IMR-90 (cell line): ENCODE results near the gene CDNF. TPM values are rescaled to one million over a fixed set of nuclear protein-coding genes. Genes with fewer than 3 reads are reported as not detected.

Source experiments
- ATAC-seq: fragments of 200-7000 bp; cut with Tn5 transposase; 2 replicates; pipeline ENCODE4 v1.9.1; 2020; ENCODE audit warnings: low read depth, mild to moderate bottlenecking, moderate library complexity
- BruUV-seq: library from RNA; stranded (reverse); fragments of 400-500 nt; replicated peaks from 2 replicates; lab custom pipeline; 2021; lab: Mats Ljungman, UMichigan
- CTCF ChIA-PET: fragments of 300-600 bp; formaldehyde crosslinking; extraction: SDS; loops from one replicate; lab custom pipeline; 2021; ENCODE audit warnings: antibody characterized with exemption; lab: Yijun Ruan, JAX
- POLR2A ChIA-PET: fragments of 300-600 bp; sonication (Branson Sonifier 250); formaldehyde crosslinking; loops from one replicate; lab custom pipeline; 2022; ENCODE audit warnings: antibody characterized with exemption; ENCODE audit not compliant: unreplicated experiment; lab: Charles Lee
- DNase-seq: peaks from one replicate; pipeline ENCODE4 v3.0.0; 2013
- H2AFZ ChIP-seq: replicated peaks from 2 replicates; pipeline ENCODE3; 2013; ENCODE audit warnings: low read length, mild to moderate bottlenecking; ENCODE audit not compliant: poor library complexity
- H2AK5ac ChIP-seq: 2 replicates; pipeline ENCODE4 v1.6.1; 2013; ENCODE audit warnings: low read depth, low read length, inconsistent platforms
- H2AK9ac ChIP-seq: replicated peaks from 2 replicates; pipeline ENCODE3; 2013; ENCODE audit warnings: mild to moderate bottlenecking, low read depth, low read length, moderate library complexity; ENCODE audit not compliant: poor library complexity
- H2BK120ac ChIP-seq: 2 replicates; pipeline ENCODE4 v1.6.1; 2013; ENCODE audit warnings: low read depth, low read length, inconsistent platforms
- H2BK15ac ChIP-seq: 3 replicates; pipeline ENCODE4 v1.6.1; 2013; ENCODE audit warnings: low read depth, low read length, inconsistent platforms
- H2BK20ac ChIP-seq: 2 replicates; pipeline ENCODE4 v1.6.1; 2013; ENCODE audit warnings: low read depth, mild to moderate bottlenecking, inconsistent platforms, low read length, moderate library complexity
- H2BK5ac ChIP-seq: 2 replicates; pipeline ENCODE4 v1.6.1; 2013; ENCODE audit warnings: mild to moderate bottlenecking, low read depth, low read length, inconsistent platforms; ENCODE audit not compliant: poor library complexity, severe bottlenecking
- H3K14ac ChIP-seq: replicated peaks from 2 replicates; pipeline ENCODE4 v1.6.1; 2013; ENCODE audit warnings: low read depth, low read length, inconsistent platforms
- H3K18ac ChIP-seq: 2 replicates; pipeline ENCODE4 v1.6.1; 2013; ENCODE audit warnings: low read depth, low read length, control low read depth
- H3K23ac ChIP-seq: 2 replicates; pipeline ENCODE4 v1.6.1; 2013; ENCODE audit warnings: low read depth, low read length, inconsistent platforms
- H3K27ac ChIP-seq: 2 replicates; pipeline ENCODE4 v1.5.1; 2013; ENCODE audit warnings: mild to moderate bottlenecking, control low read depth, low read length; ENCODE audit not compliant: insufficient read depth
- H3K27me3 ChIP-seq: 2 replicates; pipeline ENCODE4 v1.6.1; 2013; ENCODE audit warnings: low read length; ENCODE audit not compliant: control insufficient read depth, insufficient read depth
- H3K36me3 ChIP-seq: 2 replicates; pipeline ENCODE4 v1.6.1; 2013; ENCODE audit warnings: low read length, mixed read lengths; ENCODE audit not compliant: control insufficient read depth, insufficient read depth
- H3K4ac ChIP-seq: 2 replicates; pipeline ENCODE4 v1.6.1; 2013; ENCODE audit warnings: low read depth, low read length, inconsistent platforms
- H3K4me1 ChIP-seq: 2 replicates; pipeline ENCODE4 v1.6.1; 2013; ENCODE audit warnings: low read length, mixed read lengths; ENCODE audit not compliant: control insufficient read depth, insufficient read depth
- H3K4me2 ChIP-seq: 2 replicates; pipeline ENCODE4 v1.6.1; 2013; ENCODE audit warnings: low read depth, mild to moderate bottlenecking, control low read depth, low read length, moderate library complexity
- H3K4me3 ChIP-seq: 2 replicates; pipeline ENCODE4 v1.5.1; 2013; ENCODE audit warnings: low read depth, mild to moderate bottlenecking, control low read depth, low read length, moderate library complexity; ENCODE audit not compliant: insufficient read depth
- H3K56ac ChIP-seq: 2 replicates; pipeline ENCODE4 v1.6.1; 2013; ENCODE audit warnings: low read length, inconsistent platforms; ENCODE audit not compliant: insufficient read depth; ENCODE audit errors: extremely low read depth
- H3K79me1 ChIP-seq, 2 experiments: 2 replicates each; pipeline ENCODE4 v1.6.1; 2013; ENCODE audit warnings: low read length in 2 of 2, inconsistent platforms in 1 of 2, low read depth in 1 of 2
- H3K9ac ChIP-seq: 2 replicates; pipeline ENCODE4 v1.6.1; 2013; ENCODE audit warnings: low read depth, low read length, control low read depth
- H3K9me1 ChIP-seq: 2 replicates; pipeline ENCODE4 v1.6.1; 2013; ENCODE audit warnings: low read length, inconsistent platforms; ENCODE audit not compliant: insufficient read depth
- H3K9me3 ChIP-seq: 2 replicates; pipeline ENCODE4 v1.6.1; 2013; ENCODE audit warnings: low read length; ENCODE audit not compliant: control insufficient read depth, insufficient read depth
- H4K20me1 ChIP-seq: 2 replicates; pipeline ENCODE4 v1.6.1; 2013; ENCODE audit warnings: low read length, inconsistent platforms; ENCODE audit not compliant: insufficient read depth
- H4K5ac ChIP-seq: 2 replicates; pipeline ENCODE4 v1.6.1; 2013; ENCODE audit warnings: mild to moderate bottlenecking, low read depth, low read length, control low read depth
- H4K8ac ChIP-seq, 2 experiments: 2 replicates each; pipeline ENCODE4 v1.6.1; 2013; ENCODE audit warnings: low read depth in 2 of 2, low read length in 2 of 2, control low read depth in 1 of 2, inconsistent platforms in 1 of 2
- H4K91ac ChIP-seq: 2 replicates; pipeline ENCODE4 v1.6.1; 2013; ENCODE audit warnings: low read depth, low read length, inconsistent platforms; ENCODE audit not compliant: insufficient read depth
- BHLHE40 ChIP-seq: fragments of 150-350 bp; IDR thresholded peaks from 2 replicates; pipeline ENCODE4 v1.6.1; 2016; ENCODE audit warnings: mild to moderate bottlenecking, low read depth, low read length
- CEBPB ChIP-seq: IDR thresholded peaks from 2 replicates; pipeline ENCODE4 v1.6.1; 2012; ENCODE audit warnings: low read depth, low read length, improper control_type of control experiment
- CHD1 ChIP-seq: IDR thresholded peaks from 2 replicates; pipeline ENCODE4 v1.6.1; 2012; ENCODE audit warnings: low read depth, low read length, improper control_type of control experiment
- FOS ChIP-seq: fragments of 150-350 bp; IDR thresholded peaks from 2 replicates; pipeline ENCODE4 v1.6.1; 2016; ENCODE audit warnings: low read depth, low read length
- MAFK ChIP-seq: IDR thresholded peaks from 2 replicates; pipeline ENCODE4 v1.6.1; 2012; ENCODE audit warnings: low read depth, low read length, improper control_type of control experiment
- MAZ ChIP-seq: IDR thresholded peaks from 2 replicates; pipeline ENCODE4 v1.6.1; 2012; ENCODE audit warnings: low read depth, mild to moderate bottlenecking, low read length, improper control_type of control experiment, moderate library complexity, borderline replicate concordance
- MXI1 ChIP-seq: IDR thresholded peaks from 2 replicates; pipeline ENCODE4 v1.6.1; 2012; ENCODE audit warnings: low read depth, mild to moderate bottlenecking, low read length, moderate library complexity, borderline replicate concordance
- NFE2L2 ChIP-seq: fragments of 150-350 bp; IDR thresholded peaks from 2 replicates; pipeline ENCODE4 v1.6.1; 2016; ENCODE audit warnings: low read depth, mild to moderate bottlenecking, low read length
- POLR2A ChIP-seq: IDR thresholded peaks from 2 replicates; pipeline ENCODE4 v1.6.1; 2012; ENCODE audit warnings: mild to moderate bottlenecking, low read depth, low read length
- RAD21 ChIP-seq: IDR thresholded peaks from 2 replicates; pipeline ENCODE4 v1.6.1; 2012; ENCODE audit warnings: low read length, improper control_type of control experiment
- RCOR1 ChIP-seq: IDR thresholded peaks from 2 replicates; pipeline ENCODE4 v1.6.1; 2012; ENCODE audit warnings: mild to moderate bottlenecking, low read length, improper control_type of control experiment; ENCODE audit not compliant: insufficient replicate concordance
- RFX5 ChIP-seq: IDR thresholded peaks from 2 replicates; pipeline ENCODE4 v1.8.0; 2012; ENCODE audit warnings: low read depth, mild to moderate bottlenecking, low read length, moderate library complexity
- SMC3 ChIP-seq: fragments of 150-350 bp; IDR thresholded peaks from 2 replicates; pipeline ENCODE4 v1.6.1; 2016; ENCODE audit warnings: low read depth, mild to moderate bottlenecking, antibody characterized with exemption, low read length, moderate library complexity
- WGBS, 2 experiments: methylation state at CpG; one replicate each; pipeline versions ENCODE4 v1.1.5 to v1.1.7; 2013; ENCODE audit warnings: missing lambda C conversion rate in 2 of 2; ENCODE audit not compliant: insufficient read length in 1 of 2; ENCODE audit errors: extremely low coverage in 2 of 2; 5-methylcytosine and 5-hydroxymethylcytosine counted together
- dilution Hi-C: fragments of 300-500 bp; cut with HindIII; formaldehyde crosslinking; loops from one replicate; pipeline ENCODE4 v1.14.3; 2018; ENCODE audit warnings: low sequenced_read_pairs; ENCODE audit not compliant: unreplicated experiment
- in situ Hi-C: fragments of 300-500 bp; cut with MboI; formaldehyde crosslinking; loops from 3 replicates; pipeline ENCODE4 v1.14.3; 2019; ENCODE audit warnings: low sequenced_read_pairs, inconsistent platforms, mixed read lengths
- intact Hi-C: fragments of 100-400 bp; cut with micrococcal nuclease; formaldehyde crosslinking; loops from 2 replicates; pipeline ENCODE4 v1.10.0; 2022
- polyA plus RNA-seq, 3 experiments: library from polyadenylated mRNA; depleted of rRNA; stranded (reverse); fragments of >200 nt; gene quantifications; 2 replicates each; pipeline ENCODE4 v1.2.3, GENCODE V29; 2012; ENCODE audit warnings: low replicate concordance in 1 of 3
- total RNA-seq: library from RNA; depleted of rRNA; stranded (reverse); fragments of >200 nt; gene quantifications from 2 replicates; pipeline ENCODE4 v1.2.3, GENCODE V29; 2012
- TF ChIP-seq, protein P1 (sequence below): fragments of 150-350 bp; IDR thresholded peaks from 2 replicates; pipeline ENCODE4 v1.6.1; 2016; ENCODE audit warnings: low read depth, mild to moderate bottlenecking, low read length, moderate library complexity, borderline replicate concordance
- TF ChIP-seq, protein P2 (sequence below): fragments of 150-350 bp; IDR thresholded peaks from 2 replicates; pipeline ENCODE4 v1.6.1; 2017; ENCODE audit warnings: mild to moderate bottlenecking, antibody characterized with exemption, low read length, low read depth
- TF ChIP-seq, protein P3 (sequence below): conservative IDR thresholded peaks from 2 replicates; pipeline ENCODE4 v1.5.1; 2012; ENCODE audit warnings: mild to moderate bottlenecking, low read depth, low read length, improper control_type of control experiment

The CDNF gene
- total and polyA plus RNA-seq, 2 of the 4 experiments (the other 2 are of a cell fraction): 0.72 to 1.3 TPM

DNA sequence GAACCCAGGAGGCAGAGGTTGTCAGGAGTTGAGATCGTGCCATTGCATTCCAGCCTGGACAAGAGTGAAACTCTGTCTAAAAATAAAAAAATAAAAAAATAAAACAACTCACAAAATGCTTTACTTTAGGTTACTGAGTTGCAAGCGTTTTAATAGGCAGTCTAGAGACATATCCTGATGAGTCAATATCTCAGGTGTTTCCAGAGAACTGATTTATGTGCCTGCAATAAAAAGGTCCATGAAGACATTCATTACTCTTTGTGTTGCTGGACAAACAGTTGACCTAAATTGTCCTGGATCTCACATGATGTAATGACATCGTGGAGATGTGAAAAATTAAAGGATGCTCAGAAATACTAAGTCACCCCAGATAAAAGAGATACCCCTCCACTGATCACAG, 31.5 kb downstream of the CDNF start:
- H3K27me3 ChIP-seq: peaks cover 8% of the 10 kb centered on the region
- H3K9me1 ChIP-seq: no peaks in the 10 kb centered on the region
- in situ Hi-C loops (loop anchor here (25.0 kb wide), 1 partner anchor 619 kb away; no protein-coding TSS in a partner anchor), intact Hi-C loops (no loop called here), dilution Hi-C loops (no loop called here)
- no peaks in the 10 kb centered on the region for H4K20me1 ChIP-seq
- no peak overlapping the region for H2AFZ ChIP-seq
- no peak overlapping the region for H2BK15ac ChIP-seq
- no peak overlapping the region for H4K8ac ChIP-seq
- no peak overlapping the region for H3K4me3 ChIP-seq
- BruUV-seq: no TSS peak
- H2BK120ac ChIP-seq: no peak overlapping the region
- H3K9me3 ChIP-seq: no peaks in the 10 kb centered on the region
- no peak overlapping the region for H2BK20ac ChIP-seq
- H3K23ac ChIP-seq: no peak overlapping the region
- H2AK5ac ChIP-seq: no peak overlapping the region
- DNase-seq (no peak), ATAC-seq (no peak)
- no peaks in the 10 kb centered on the region for H3K79me1 ChIP-seq
- no peak overlapping the region for H2BK5ac ChIP-seq
- H3K4me2 ChIP-seq: no peak overlapping the region
- ChIA-PET POLR2A (no interaction called here), CTCF (no interaction called here)
- no peak overlapping the region for H2AK9ac ChIP-seq
- no CpG with 5 or more reads among the region's 3 CpGs for WGBS, 2 experiments
- no peak overlapping the region for H3K9ac ChIP-seq
- no peaks in the 10 kb centered on the region for H3K4me1 ChIP-seq
- no peak overlapping the region for H3K14ac ChIP-seq
- no peak overlapping the region for H3K18ac ChIP-seq
- H4K5ac ChIP-seq: no peak overlapping the region
- H4K91ac ChIP-seq: no peak overlapping the region
- H3K4ac ChIP-seq: no peak overlapping the region
- H3K56ac ChIP-seq: no peak overlapping the region
- no peak overlapping the region for H3K27ac ChIP-seq
- no peaks in the 10 kb centered on the region for H3K36me3 ChIP-seq
- TF ChIP-seq, protein P1, sequence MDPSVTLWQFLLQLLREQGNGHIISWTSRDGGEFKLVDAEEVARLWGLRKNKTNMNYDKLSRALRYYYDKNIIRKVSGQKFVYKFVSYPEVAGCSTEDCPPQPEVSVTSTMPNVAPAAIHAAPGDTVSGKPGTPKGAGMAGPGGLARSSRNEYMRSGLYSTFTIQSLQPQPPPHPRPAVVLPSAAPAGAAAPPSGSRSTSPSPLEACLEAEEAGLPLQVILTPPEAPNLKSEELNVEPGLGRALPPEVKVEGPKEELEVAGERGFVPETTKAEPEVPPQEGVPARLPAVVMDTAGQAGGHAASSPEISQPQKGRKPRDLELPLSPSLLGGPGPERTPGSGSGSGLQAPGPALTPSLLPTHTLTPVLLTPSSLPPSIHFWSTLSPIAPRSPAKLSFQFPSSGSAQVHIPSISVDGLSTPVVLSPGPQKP: no peak
- TF ChIP-seq NFE2L2: no peak
- no peak for TF ChIP-seq MAZ
- TF ChIP-seq CEBPB: no peak
- TF ChIP-seq SMC3: no peak
- TF ChIP-seq, protein P2, sequence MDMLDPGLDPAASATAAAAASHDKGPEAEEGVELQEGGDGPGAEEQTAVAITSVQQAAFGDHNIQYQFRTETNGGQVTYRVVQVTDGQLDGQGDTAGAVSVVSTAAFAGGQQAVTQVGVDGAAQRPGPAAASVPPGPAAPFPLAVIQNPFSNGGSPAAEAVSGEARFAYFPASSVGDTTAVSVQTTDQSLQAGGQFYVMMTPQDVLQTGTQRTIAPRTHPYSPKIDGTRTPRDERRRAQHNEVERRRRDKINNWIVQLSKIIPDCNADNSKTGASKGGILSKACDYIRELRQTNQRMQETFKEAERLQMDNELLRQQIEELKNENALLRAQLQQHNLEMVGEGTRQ: no peak
- no peak for TF ChIP-seq RCOR1
- TF ChIP-seq FOS: no peak
- TF ChIP-seq POLR2A: no peak
- no peak for TF ChIP-seq BHLHE40
- TF ChIP-seq, protein P3, sequence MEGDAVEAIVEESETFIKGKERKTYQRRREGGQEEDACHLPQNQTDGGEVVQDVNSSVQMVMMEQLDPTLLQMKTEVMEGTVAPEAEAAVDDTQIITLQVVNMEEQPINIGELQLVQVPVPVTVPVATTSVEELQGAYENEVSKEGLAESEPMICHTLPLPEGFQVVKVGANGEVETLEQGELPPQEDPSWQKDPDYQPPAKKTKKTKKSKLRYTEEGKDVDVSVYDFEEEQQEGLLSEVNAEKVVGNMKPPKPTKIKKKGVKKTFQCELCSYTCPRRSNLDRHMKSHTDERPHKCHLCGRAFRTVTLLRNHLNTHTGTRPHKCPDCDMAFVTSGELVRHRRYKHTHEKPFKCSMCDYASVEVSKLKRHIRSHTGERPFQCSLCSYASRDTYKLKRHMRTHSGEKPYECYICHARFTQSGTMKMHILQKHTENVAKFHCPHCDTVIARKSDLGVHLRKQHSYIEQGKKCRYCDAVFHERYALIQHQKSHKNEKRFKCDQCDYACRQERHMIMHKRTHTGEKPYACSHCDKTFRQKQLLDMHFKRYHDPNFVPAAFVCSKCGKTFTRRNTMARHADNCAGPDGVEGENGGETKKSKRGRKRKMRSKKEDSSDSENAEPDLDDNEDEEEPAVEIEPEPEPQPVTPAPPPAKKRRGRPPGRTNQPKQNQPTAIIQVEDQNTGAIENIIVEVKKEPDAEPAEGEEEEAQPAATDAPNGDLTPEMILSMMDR: no peak
- TF ChIP-seq MAFK: no peak
- no peak for TF ChIP-seq MXI1
- no peak for TF ChIP-seq CHD1
- no peak for TF ChIP-seq RFX5
- TF ChIP-seq RAD21: no peak
